ENCODE measurements around the gene RIPOR3. TPM values are rescaled to one million over a fixed set of nuclear protein-coding genes. Genes with fewer than 3 reads are reported as not detected.

The RIPOR3 gene
- polyA plus RNA-seq, 1 of the 3 experiments (the other 2 are of a cell fraction), result 1.2 TPM

DNA sequence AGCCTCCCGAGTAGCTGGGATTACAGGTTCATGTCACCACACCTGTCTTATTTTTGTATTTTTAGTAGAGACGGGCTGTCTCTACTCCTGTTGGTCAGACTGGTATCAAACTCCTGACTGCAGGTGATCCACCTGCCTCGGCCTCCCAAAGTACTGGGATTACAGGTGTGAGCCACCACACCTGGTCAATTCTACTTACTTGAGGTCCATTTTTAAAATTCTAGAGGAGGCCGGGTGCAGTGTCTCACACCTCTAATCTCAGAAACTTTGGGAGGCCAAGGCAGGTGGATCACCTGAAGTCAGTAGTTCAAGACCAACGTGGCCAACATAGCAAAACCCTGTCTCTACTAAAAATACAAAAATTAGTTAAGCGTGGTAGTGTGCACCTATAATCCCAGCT, 7.8 kb downstream of the RIPOR3 start:
- WGBS (ENCODE audit: low lambda C conversion rate), result 82% methylated on average over 6 of the region's 6 CpGs
- Histone ChIP-seq H2AFZ (ENCODE audit: low read depth) (no peak overlapping the region), H4K20me1 (ENCODE audit: insufficient read depth) (no peaks in the 10 kb centered on the region), H3K9ac (no peak overlapping the region), H3K9me3 (no peaks in the 10 kb centered on the region), H3K4me3 (ENCODE audit: low read depth in 2 of 2, low read length in 1 of 2) (no peak overlapping the region), H3K9me2 (no peaks in the 10 kb centered on the region), H3F3A (replicated peaks; ENCODE audit: insufficient read depth) (no peaks in the 10 kb centered on the region), H3K27ac (ENCODE audit: low read depth in 2 of 2, low read length in 1 of 2) (no peak overlapping the region), H3K27me3 (ENCODE audit: insufficient read depth) (no peaks in the 10 kb centered on the region), H3K79me2 (ENCODE audit: insufficient read depth) (no peaks in the 10 kb centered on the region), H3K4me1 (ENCODE audit: control insufficient read depth in 1 of 2, insufficient read depth in 2 of 2, low read depth in 1 of 2, low read length in 1 of 2) (no peaks in the 10 kb centered on the region), H3K36me3 (replicated peaks in 1 of 2; ENCODE audit: control insufficient read depth in 1 of 2, insufficient read depth in 2 of 2, low read length in 1 of 2) (no peaks in the 10 kb centered on the region), H3K4me2 (no peak overlapping the region)
- no peak for DNase-seq
- ChIA-PET CTCF (interaction anchor here (1.3 kb wide), 1 partner anchor 9 kb away, joined by 3 read pairs; no protein-coding TSS in a partner anchor), POLR2A (no interaction called here)
- TF ChIP-seq EP300 (IDR thresholded peaks at IDR 0.05; ENCODE audit: borderline replicate concordance in 1 of 2, low read depth in 1 of 2, low read length in 1 of 2) (no peak), RXRA (IDR thresholded peaks at IDR 0.05; ENCODE audit: borderline replicate concordance, low read depth) (no peak), EZH2phosphoT487 (IDR thresholded peaks at IDR 0.05; ENCODE audit: borderline replicate concordance, low read depth) (no peak), NFIC (IDR thresholded peaks at IDR 0.05; ENCODE audit: borderline replicate concordance) (no peak), CHD2 (IDR thresholded peaks at IDR 0.05; ENCODE audit: low read length, partially characterized antibody) (no peak), TAF1 (IDR thresholded peaks at IDR 0.05; ENCODE audit: borderline replicate concordance, low read depth, low read length) (no peak), FOSL2 (IDR thresholded peaks at IDR 0.05; ENCODE audit: borderline replicate concordance, low read depth) (no peak), RAD21 (IDR thresholded peaks at IDR 0.05; ENCODE audit: low read length) (no peak), GABPA (IDR thresholded peaks at IDR 0.05; ENCODE audit: low read depth) (no peak), POLR2AphosphoS5 (IDR thresholded peaks at IDR 0.05; ENCODE audit: low read depth, low read length) (no peak)
- TF ChIP-seq, protein P1, sequence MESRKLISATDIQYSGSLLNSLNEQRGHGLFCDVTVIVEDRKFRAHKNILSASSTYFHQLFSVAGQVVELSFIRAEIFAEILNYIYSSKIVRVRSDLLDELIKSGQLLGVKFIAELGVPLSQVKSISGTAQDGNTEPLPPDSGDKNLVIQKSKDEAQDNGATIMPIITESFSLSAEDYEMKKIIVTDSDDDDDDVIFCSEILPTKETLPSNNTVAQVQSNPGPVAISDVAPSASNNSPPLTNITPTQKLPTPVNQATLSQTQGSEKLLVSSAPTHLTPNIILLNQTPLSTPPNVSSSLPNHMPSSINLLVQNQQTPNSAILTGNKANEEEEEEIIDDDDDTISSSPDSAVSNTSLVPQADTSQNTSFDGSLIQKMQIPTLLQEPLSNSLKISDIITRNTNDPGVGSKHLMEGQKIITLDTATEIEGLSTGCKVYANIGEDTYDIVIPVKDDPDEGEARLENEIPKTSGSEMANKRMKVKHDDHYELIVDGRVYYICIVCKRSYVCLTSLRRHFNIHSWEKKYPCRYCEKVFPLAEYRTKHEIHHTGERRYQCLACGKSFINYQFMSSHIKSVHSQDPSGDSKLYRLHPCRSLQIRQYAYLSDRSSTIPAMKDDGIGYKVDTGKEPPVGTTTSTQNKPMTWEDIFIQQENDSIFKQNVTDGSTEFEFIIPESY (IDR thresholded peaks at IDR 0.05; ENCODE audit: borderline replicate concordance, low read depth), result no peak
- TF ChIP-seq, protein P2, sequence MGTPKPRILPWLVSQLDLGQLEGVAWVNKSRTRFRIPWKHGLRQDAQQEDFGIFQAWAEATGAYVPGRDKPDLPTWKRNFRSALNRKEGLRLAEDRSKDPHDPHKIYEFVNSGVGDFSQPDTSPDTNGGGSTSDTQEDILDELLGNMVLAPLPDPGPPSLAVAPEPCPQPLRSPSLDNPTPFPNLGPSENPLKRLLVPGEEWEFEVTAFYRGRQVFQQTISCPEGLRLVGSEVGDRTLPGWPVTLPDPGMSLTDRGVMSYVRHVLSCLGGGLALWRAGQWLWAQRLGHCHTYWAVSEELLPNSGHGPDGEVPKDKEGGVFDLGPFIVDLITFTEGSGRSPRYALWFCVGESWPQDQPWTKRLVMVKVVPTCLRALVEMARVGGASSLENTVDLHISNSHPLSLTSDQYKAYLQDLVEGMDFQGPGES (IDR thresholded peaks at IDR 0.05; ENCODE audit: low read depth, low read length), result no peak

DNA sequence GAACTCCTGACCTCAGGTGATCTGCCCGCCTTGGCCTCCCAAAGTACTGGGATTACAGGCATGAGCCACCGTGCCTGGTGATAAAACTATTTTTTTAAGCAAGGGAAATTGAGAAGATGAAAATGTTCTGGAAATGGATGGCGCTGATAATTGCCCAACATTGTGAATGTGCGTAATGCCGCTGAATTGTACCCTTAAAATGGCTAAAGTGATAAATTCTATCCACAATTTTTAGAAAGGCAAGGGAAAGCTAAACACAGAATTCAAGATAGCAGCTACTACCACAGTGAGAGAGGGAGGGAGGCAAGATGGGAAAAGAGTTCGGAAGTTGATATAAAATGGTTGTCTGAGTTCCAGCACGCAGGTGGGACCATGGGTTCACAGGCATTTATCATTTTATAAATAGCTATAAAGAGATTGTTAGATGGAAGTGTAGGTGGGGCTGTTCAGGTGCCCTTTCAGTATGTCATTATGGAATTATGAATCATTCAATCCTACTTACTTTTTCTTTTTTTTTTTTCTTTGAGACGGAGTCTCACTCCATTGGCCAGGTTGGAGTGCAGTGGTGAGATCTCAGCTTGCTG, 8.3 kb downstream of the RIPOR3 start:
- no peak overlapping the region for H3K9ac ChIP-seq
- no peaks in the 10 kb centered on the region for H3K9me2 ChIP-seq
- no peaks in the 10 kb centered on the region for H4K20me1 ChIP-seq (ENCODE audit: insufficient read depth)
- 91% methylated on average over 8 of the region's 8 CpGs for WGBS (ENCODE audit: low lambda C conversion rate)
- no peaks in the 10 kb centered on the region for H3K27me3 ChIP-seq (ENCODE audit: insufficient read depth)
- ChIA-PET POLR2A (no interaction called here), CTCF (interaction anchor here (1.3 kb wide), 1 partner anchor 8 kb away, joined by 3 read pairs; no protein-coding TSS in a partner anchor)
- H2AFZ ChIP-seq (ENCODE audit: low read depth), result no peak overlapping the region
- H3K27ac ChIP-seq (ENCODE audit: low read depth in 2 of 2, low read length in 1 of 2), result no peak overlapping the region
- H3K9me3 ChIP-seq, result no peaks in the 10 kb centered on the region
- H3K4me2 ChIP-seq, result no peak overlapping the region
- peaks cover 0 to 4% of the 10 kb centered on the region in 2 experiments; a peak in 1 of 4 replicates for H3K4me1 ChIP-seq (ENCODE audit: control insufficient read depth in 1 of 2, insufficient read depth in 2 of 2, low read depth in 1 of 2, low read length in 1 of 2)
- H3K79me2 ChIP-seq (ENCODE audit: insufficient read depth), result no peaks in the 10 kb centered on the region
- no peaks in the 10 kb centered on the region for H3K36me3 ChIP-seq (replicated peaks in 1 of 2; ENCODE audit: control insufficient read depth in 1 of 2, insufficient read depth in 2 of 2, low read length in 1 of 2)
- DNase-seq, result no peak
- no peaks in the 10 kb centered on the region for H3F3A ChIP-seq (replicated peaks; ENCODE audit: insufficient read depth)
- H3K4me3 ChIP-seq (ENCODE audit: low read depth in 2 of 2, low read length in 1 of 2), result no peak overlapping the region
- no peak for TF ChIP-seq EZH2phosphoT487 (IDR thresholded peaks at IDR 0.05; ENCODE audit: borderline replicate concordance, low read depth)
- TF ChIP-seq RFX5 (IDR thresholded peaks at IDR 0.05; ENCODE audit: low read length), result no peak
- TF ChIP-seq, protein P3, sequence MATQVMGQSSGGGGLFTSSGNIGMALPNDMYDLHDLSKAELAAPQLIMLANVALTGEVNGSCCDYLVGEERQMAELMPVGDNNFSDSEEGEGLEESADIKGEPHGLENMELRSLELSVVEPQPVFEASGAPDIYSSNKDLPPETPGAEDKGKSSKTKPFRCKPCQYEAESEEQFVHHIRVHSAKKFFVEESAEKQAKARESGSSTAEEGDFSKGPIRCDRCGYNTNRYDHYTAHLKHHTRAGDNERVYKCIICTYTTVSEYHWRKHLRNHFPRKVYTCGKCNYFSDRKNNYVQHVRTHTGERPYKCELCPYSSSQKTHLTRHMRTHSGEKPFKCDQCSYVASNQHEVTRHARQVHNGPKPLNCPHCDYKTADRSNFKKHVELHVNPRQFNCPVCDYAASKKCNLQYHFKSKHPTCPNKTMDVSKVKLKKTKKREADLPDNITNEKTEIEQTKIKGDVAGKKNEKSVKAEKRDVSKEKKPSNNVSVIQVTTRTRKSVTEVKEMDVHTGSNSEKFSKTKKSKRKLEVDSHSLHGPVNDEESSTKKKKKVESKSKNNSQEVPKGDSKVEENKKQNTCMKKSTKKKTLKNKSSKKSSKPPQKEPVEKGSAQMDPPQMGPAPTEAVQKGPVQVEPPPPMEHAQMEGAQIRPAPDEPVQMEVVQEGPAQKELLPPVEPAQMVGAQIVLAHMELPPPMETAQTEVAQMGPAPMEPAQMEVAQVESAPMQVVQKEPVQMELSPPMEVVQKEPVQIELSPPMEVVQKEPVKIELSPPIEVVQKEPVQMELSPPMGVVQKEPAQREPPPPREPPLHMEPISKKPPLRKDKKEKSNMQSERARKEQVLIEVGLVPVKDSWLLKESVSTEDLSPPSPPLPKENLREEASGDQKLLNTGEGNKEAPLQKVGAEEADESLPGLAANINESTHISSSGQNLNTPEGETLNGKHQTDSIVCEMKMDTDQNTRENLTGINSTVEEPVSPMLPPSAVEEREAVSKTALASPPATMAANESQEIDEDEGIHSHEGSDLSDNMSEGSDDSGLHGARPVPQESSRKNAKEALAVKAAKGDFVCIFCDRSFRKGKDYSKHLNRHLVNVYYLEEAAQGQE (IDR thresholded peaks at IDR 0.05; ENCODE audit: low read depth, low read length), result no peak
- TF ChIP-seq, protein P4, sequence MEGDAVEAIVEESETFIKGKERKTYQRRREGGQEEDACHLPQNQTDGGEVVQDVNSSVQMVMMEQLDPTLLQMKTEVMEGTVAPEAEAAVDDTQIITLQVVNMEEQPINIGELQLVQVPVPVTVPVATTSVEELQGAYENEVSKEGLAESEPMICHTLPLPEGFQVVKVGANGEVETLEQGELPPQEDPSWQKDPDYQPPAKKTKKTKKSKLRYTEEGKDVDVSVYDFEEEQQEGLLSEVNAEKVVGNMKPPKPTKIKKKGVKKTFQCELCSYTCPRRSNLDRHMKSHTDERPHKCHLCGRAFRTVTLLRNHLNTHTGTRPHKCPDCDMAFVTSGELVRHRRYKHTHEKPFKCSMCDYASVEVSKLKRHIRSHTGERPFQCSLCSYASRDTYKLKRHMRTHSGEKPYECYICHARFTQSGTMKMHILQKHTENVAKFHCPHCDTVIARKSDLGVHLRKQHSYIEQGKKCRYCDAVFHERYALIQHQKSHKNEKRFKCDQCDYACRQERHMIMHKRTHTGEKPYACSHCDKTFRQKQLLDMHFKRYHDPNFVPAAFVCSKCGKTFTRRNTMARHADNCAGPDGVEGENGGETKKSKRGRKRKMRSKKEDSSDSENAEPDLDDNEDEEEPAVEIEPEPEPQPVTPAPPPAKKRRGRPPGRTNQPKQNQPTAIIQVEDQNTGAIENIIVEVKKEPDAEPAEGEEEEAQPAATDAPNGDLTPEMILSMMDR (IDR thresholded peaks at IDR 0.05), result no peak
- TF ChIP-seq MEF2A (IDR thresholded peaks at IDR 0.05; ENCODE audit: borderline replicate concordance, low read depth), result no peak
- TF ChIP-seq NFIC (IDR thresholded peaks at IDR 0.05; ENCODE audit: borderline replicate concordance), result no peak
- TF ChIP-seq EP300 (IDR thresholded peaks at IDR 0.05; ENCODE audit: borderline replicate concordance in 1 of 2, low read depth in 1 of 2, low read length in 1 of 2), result no peak
- no peak for TF ChIP-seq TAF1 (IDR thresholded peaks at IDR 0.05; ENCODE audit: borderline replicate concordance, low read depth, low read length)

Data from SK-N-SH (cell line).